GM12878 (cell line): Measurements from ENCODE around the gene CHN2. TPM values are rescaled to one million over a fixed set of nuclear protein-coding genes. Genes with fewer than 3 reads are reported as not detected.

Experiments
- ATAC-seq: fragments of 200-7000 bp; cut with Tn5 transposase; 3 replicates; pipeline ENCODE4 v1.9.1; 2020; ENCODE audit warnings: mild to moderate bottlenecking, moderate library complexity
- BruUV-seq: library from RNA; stranded (reverse); fragments of 400-500 nt; replicated peaks from 2 replicates; lab custom pipeline; 2021; lab: Mats Ljungman, UMichigan
- CTCF ChIA-PET: fragments of 300-600 bp; sonication (Branson Sonifier 250); formaldehyde crosslinking; extraction: SDS; loops from one replicate; lab custom pipeline; 2021; ENCODE audit warnings: inconsistent platforms; lab: Yijun Ruan, JAX
- POLR2A ChIA-PET: fragments of 350-600 bp; formaldehyde crosslinking; extraction: SDS; loops from one replicate; lab custom pipeline; 2021; ENCODE audit warnings: inconsistent platforms; lab: Charles Lee
- RAD21 ChIA-PET: fragments of 300-600 bp; sonication (Branson Sonifier 250); formaldehyde crosslinking; loops from one replicate; lab custom pipeline; 2023; ENCODE audit warnings: antibody characterized with exemption; ENCODE audit not compliant: unreplicated experiment; lab: Charles Lee
- SMC1A ChIA-PET: fragments of 300-600 bp; sonication (Branson Sonifier 250); formaldehyde crosslinking; loops from one replicate; lab custom pipeline; 2023; ENCODE audit not compliant: unreplicated experiment, uncharacterized antibody; lab: Charles Lee
- DNase-seq: peaks from one replicate; pipeline ENCODE4 v3.0.0-alpha.2; 2011; ENCODE audit warnings: low read depth, low spot score
- FAIRE-seq: peaks from 3 replicates; lab custom pipeline; 2011; peaks lifted over from hg19 to GRCh38; lab: Jason Lieb, UNC
- H2AFZ ChIP-seq: 2 replicates; pipeline ENCODE4 v1.6.0; 2011; ENCODE audit warnings: low read depth, low read length, control low read depth; ENCODE audit not compliant: control insufficient read depth
- H3K27ac ChIP-seq: 2 replicates; pipeline ENCODE4 v1.5.1; 2011; ENCODE audit warnings: control low read depth; ENCODE audit not compliant: control insufficient read depth, insufficient read depth
- H3K27me3 ChIP-seq, 2 experiments: replicated peaks in 1 of 2; 2 replicates each; pipeline versions ENCODE4 v1.6.0 to v1.6.1; 2011; ENCODE audit warnings: low read length in 1 of 2; ENCODE audit not compliant: control insufficient read depth in 2 of 2, insufficient read depth in 2 of 2
- H3K36me3 ChIP-seq, 2 experiments: 2 replicates each; pipeline ENCODE4 v1.5.1; 2011; ENCODE audit warnings: low read length in 1 of 2; ENCODE audit not compliant: control insufficient read depth in 2 of 2, insufficient read depth in 2 of 2
- H3K4me1 ChIP-seq: 2 replicates; pipeline ENCODE4 v1.6.1; 2011; ENCODE audit warnings: mild to moderate bottlenecking, low read length, moderate library complexity, mixed read lengths; ENCODE audit not compliant: control insufficient read depth, insufficient read depth
- H3K4me2 ChIP-seq: 2 replicates; pipeline ENCODE4 v1.6.0; 2011; ENCODE audit warnings: control low read depth; ENCODE audit not compliant: control insufficient read depth, insufficient read depth
- H3K4me3 ChIP-seq: fragments of 200-600 bp; sonication (generic); 2 replicates; pipeline ENCODE4 v1.5.1; 2016
- H3K79me2 ChIP-seq: 2 replicates; pipeline ENCODE4 v1.6.0; 2011; ENCODE audit warnings: low read length; ENCODE audit not compliant: control insufficient read depth, insufficient read depth
- H3K9ac ChIP-seq: 2 replicates; pipeline ENCODE4 v1.8.0; 2011; ENCODE audit warnings: low read length, control low read depth, mixed read lengths; ENCODE audit not compliant: control insufficient read depth, insufficient read depth
- H3K9me3 ChIP-seq: replicated peaks from 3 replicates; pipeline ENCODE4 v1.5.1; 2011; ENCODE audit warnings: mild to moderate bottlenecking, low read length; ENCODE audit not compliant: control insufficient read depth, insufficient read depth
- H4K20me1 ChIP-seq: 2 replicates; pipeline ENCODE4 v1.6.0; 2011; ENCODE audit not compliant: control insufficient read depth, insufficient read depth
- E4F1 ChIP-seq: fragments of 450-650 bp; IDR thresholded peaks from 2 replicates; pipeline ENCODE4 v1.6.1; 2018; ENCODE audit warnings: borderline replicate concordance, mild to moderate bottlenecking; ENCODE audit not compliant: partially characterized antibody
- GATAD2B ChIP-seq: fragments of 450-650 bp; conservative IDR thresholded peaks from 2 replicates; pipeline ENCODE4 v1.6.1; 2017; ENCODE audit warnings: low read depth, mild to moderate bottlenecking, moderate library complexity
- HDAC2 ChIP-seq: fragments of 200-600 bp; sonication (generic); IDR thresholded peaks from 2 replicates; pipeline ENCODE4 v1.6.1; 2017
- MEF2A ChIP-seq: IDR thresholded peaks from 2 replicates; pipeline ENCODE4 v1.6.1; 2011; ENCODE audit warnings: low read depth, mild to moderate bottlenecking, low read length, moderate library complexity; ENCODE audit not compliant: insufficient read depth
- POLR2AphosphoS2 ChIP-seq: IDR thresholded peaks from 2 replicates; pipeline ENCODE4 v1.6.1; 2011; ENCODE audit warnings: low read depth, mild to moderate bottlenecking, low read length, improper control_type of control experiment, moderate library complexity
- RB1 ChIP-seq: fragments of 450-650 bp; formaldehyde crosslinking; IDR thresholded peaks from 2 replicates; pipeline ENCODE4 v1.6.1; 2017; ENCODE audit warnings: mild to moderate bottlenecking, borderline replicate concordance
- RFX5 ChIP-seq: IDR thresholded peaks from 2 replicates; pipeline ENCODE4 v1.6.1; 2011; ENCODE audit warnings: low read depth, low read length, improper control_type of control experiment
- WGBS: methylation state at CpG from one replicate; pipeline ENCODE4 v1.1.6; 2016; ENCODE audit warnings: low lambda C conversion rate; ENCODE audit not compliant: insufficient replicate concordance, insufficient coverage; ENCODE audit errors: missing lambda C conversion rate; 5-methylcytosine and 5-hydroxymethylcytosine counted together
- in situ Hi-C: fragments of 300-500 bp; cut with MboI; formaldehyde crosslinking; loops from 9 replicates; pipeline ENCODE4 v1.14.3; 2018; ENCODE audit warnings: mixed read lengths
- intact Hi-C: fragments of 100-400 bp; cut with micrococcal nuclease; formaldehyde crosslinking; loops from one replicate; pipeline ENCODE4 v1.14.2; 2022; ENCODE audit not compliant: unreplicated experiment
- polyA plus RNA-seq, 11 experiments: library from polyadenylated mRNA; depleted of rRNA in 4 of 11; unstranded in 6 of 11; stranded (reverse) in 5 of 11; fragments of >200 nt; fragmentation: Nextera tagmentation in 4 of 11; fragmentation: Illumina TruSeq in 1 of 11; extraction: Ambion mirVana in 4 of 11; extraction: Trizol in 1 of 11; gene quantifications; 1 replicate in 1 of 11; 2 replicates in 10 of 11; pipeline versions ENCODE4 v1.2.1 to v1.2.3, GENCODE V29; 2011 to 2016; ENCODE audit warnings: inconsistent platforms in 2 of 11, missing spikeins in 2 of 11, low read depth in 1 of 11
- total RNA-seq, 4 experiments: library from RNA; depleted of rRNA in 3 of 4; stranded (reverse); fragments of >200 nt in 3 of 4; fragmentation: Illumina TruSeq in 1 of 4; extraction: Trizol in 1 of 4; gene quantifications; 2 replicates each; pipeline versions ENCODE4 v1.2.1 to v1.2.3, GENCODE V29; 2013 to 2021

The CHN2 gene
- total and polyA plus RNA-seq, 10 of the 15 experiments (the other 5 are each of a cell fraction or from before 2014, with no cell fraction given), result 0.11 to 3.8 (median 0.37) TPM; not detected in 2

- ChIA-PET CTCF (interaction anchor here (0.5 to 0.6 kb wide), 2 partner anchors 10 to 440 kb away, joined by 3 to 5 read pairs; no protein-coding TSS in a partner anchor), POLR2A (no interaction called here), SMC1A (no interaction called here), RAD21 (no interaction called here)
- Histone ChIP-seq H3K4me1 (no peaks in the 10 kb centered on the region), H4K20me1 (no peaks in the 10 kb centered on the region), H3K27ac (no peak overlapping the region), H3K4me3 (no peak overlapping the region), H3K9me3 (no peaks in the 10 kb centered on the region), H3K9ac (no peak overlapping the region), H3K79me2 (no peaks in the 10 kb centered on the region), H3K4me2 (no peak overlapping the region), H3K36me3 (no peaks in the 10 kb centered on the region), H2AFZ (no peak overlapping the region), H3K27me3 (peaks cover 1 to 2% of the 10 kb centered on the region in 2 experiments; a peak in 1 of 4 replicates)
- in situ Hi-C loops, result no loop called here
- DNase-seq (no peak), FAIRE-seq (no peak), ATAC-seq (no peak)
- intact Hi-C loops, result no loop called here
- BruUV-seq, result no TSS peak
- 0% methylated on average over 1 of the region's 1 CpG for WGBS
- no peak for TF ChIP-seq RB1
- no peak for TF ChIP-seq MEF2A
- no peak for TF ChIP-seq HDAC2
- no peak for TF ChIP-seq E4F1
- TF ChIP-seq RFX5, result no peak
- TF ChIP-seq GATAD2B, result no peak
- no peak for TF ChIP-seq POLR2AphosphoS2
Measured at GRCh38 chr7:29364661-29365060, 170.1 kb downstream of the CHN2 start.
